GM03348 (cell line): ENCODE measurements around the gene SPEN.

ENCODE experiments used
- DNase-seq: peaks from one replicate; pipeline ENCODE4 v3.0.0; 2012; ENCODE audit warnings: low spot score

Gene SPEN

DNA sequence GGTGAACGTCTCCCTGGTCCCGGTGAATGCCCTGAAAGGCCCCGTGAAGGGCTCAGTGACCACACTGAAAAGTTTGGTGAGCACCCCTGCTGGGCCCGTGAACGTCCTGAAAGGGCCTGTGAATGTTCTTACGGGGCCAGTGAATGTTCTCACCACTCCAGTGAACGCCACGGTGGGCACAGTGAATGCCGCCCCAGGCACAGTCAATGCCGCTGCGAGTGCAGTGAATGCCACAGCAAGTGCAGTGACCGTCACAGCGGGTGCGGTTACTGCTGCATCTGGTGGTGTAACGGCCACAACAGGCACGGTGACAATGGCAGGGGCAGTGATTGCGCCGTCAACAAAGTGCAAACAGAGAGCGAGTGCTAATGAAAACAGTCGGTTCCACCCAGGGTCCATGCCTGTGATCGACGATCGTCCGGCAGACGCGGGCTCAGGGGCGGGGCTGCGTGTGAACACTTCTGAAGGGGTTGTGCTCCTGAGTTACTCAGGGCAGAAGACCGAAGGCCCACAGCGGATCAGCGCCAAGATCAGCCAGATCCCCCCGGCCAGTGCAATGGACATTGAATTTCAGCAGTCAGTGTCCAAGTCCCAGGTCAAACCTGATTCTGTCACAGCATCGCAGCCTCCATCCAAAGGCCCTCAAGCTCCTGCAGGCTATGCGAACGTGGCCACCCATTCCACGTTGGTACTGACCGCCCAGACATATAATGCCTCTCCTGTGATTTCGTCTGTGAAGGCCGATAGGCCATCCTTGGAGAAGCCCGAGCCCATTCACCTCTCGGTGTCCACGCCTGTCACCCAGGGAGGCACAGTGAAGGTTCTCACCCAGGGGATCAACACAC, 86.9 kb downstream of the SPEN start:
- no peak for DNase-seq

GRCh38 chr1:15935056-15935950, 87.8 kb downstream of the SPEN start:
- no peak for DNase-seq

DNA sequence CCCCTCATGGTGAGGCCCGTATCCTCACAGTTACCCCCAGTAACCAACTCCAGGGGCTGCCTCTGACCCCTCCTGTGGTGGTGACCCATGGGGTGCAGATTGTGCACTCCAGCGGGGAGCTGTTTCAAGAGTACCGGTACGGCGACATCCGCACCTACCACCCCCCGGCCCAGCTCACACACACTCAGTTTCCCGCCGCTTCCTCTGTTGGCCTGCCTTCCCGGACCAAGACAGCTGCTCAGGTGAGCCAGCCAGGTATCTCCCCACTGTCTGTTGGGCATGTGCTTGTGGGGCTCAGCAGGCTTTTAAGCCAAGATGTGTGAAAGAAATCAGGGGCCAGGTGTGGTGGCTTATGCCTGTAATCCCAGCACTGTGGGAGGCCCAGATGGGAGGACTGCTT, 88.5 kb downstream of the SPEN start:
- DNase-seq: no peak

DNA sequence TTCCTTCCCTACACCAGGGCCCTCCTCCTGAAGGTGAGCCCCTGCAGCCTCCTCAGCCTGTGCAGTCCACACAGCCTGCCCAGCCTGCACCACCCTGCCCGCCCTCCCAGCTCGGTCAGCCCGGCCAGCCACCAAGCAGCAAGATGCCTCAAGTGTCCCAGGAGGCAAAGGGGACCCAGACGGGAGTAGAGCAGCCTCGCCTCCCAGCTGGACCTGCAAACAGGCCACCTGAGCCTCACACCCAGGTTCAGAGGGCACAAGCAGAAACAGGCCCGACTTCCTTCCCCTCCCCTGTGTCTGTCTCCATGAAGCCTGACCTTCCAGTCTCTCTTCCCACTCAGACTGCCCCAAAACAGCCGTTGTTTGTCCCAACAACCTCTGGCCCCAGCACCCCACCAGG, 89.6 kb downstream of the SPEN start:
- DNase-seq: no peak

- no peak for DNase-seq
These were observed 90.2 kb downstream of the SPEN start for GRCh38 chr1:15937706-15938168.

- DNase-seq: no peak
These were observed 91.2 kb downstream of the SPEN start for GRCh38 chr1:15938628-15939161.

DNA sequence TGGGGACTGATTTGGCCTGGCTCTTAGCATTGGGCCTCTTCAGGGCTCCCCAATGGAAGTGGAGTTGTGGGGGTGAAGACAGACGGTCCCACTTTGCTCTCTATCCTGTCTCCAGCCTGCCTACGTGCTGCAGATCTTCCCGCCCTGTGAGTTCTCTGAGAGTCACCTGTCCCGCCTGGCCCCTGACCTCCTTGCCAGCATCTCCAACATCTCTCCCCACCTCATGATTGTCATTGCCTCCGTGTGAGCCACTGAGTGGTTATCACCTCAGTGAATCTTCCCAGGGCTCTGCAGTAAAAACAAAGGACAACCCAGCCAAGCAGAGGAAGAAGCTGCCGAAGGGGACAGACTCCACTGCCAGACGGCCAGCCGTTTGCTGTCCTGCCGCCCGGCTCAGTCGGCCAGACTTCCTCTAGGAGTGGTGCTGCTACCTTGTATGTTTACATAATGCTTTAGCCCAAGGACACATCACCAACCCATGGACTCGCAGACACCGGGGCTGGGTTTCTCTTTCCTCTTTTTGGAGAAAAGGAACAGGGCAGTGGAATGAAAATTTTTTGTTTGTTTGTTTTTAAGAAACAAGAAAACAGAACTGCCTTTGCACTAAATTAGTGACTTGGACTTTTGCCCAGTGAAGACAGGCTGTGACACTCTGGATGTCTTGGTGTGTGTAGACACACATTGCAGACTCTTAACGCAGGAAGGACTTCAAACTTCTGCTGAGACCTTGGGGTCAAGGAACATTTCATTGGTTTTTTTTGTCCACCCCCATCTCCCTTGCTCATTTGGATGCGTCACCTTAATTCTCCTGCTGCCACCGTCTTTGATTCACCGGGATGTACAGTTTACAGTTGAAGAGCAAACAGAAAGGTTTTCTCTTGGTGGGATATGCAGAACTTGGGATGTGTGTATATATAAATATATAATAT, 91.9 kb downstream of the SPEN start:
- DNase-seq: no peak

- no peak for DNase-seq
These were observed 92.9 kb downstream of the SPEN start for GRCh38 chr1:15940110-15941043.

DNA sequence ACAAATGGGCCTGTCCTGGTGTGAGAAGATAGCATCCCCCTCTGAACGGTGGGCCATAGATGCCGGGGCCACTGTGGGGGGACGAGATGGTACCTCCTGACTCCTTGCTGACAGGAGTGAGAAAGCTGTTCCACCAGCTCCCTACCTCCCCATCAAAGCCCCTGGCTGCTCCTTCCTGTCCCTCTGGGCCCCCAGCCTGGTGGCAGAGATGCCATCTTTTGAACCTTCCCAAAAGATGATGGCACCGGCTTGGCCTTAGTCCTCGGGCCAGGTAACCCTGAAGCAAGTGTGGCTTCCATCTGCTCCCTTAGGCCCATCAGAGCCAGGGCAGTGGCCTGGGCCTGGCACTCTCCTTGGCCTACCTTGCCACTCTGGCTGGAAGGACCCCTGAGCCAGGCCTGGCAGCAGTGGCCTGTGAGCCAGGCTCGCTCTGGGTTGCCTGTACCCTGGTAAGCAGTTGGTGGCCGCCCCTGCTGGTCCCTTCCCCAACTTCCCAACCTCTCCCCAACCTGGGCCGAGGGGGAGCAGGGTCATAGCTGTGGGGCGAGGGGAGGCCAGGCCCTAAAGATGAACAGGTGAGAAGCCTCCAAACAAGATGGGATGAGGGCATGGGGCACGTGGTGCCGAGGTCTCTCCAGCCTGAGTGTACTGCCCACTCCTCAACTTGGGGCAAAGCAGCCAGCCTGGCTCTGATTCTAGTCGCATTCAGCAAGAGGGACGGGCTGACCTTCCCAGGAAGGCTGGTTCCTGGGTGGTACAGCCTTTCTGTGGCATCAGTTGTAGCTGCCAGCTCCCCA, 93.7 kb downstream of the SPEN start:
- no peak for DNase-seq

DNA sequence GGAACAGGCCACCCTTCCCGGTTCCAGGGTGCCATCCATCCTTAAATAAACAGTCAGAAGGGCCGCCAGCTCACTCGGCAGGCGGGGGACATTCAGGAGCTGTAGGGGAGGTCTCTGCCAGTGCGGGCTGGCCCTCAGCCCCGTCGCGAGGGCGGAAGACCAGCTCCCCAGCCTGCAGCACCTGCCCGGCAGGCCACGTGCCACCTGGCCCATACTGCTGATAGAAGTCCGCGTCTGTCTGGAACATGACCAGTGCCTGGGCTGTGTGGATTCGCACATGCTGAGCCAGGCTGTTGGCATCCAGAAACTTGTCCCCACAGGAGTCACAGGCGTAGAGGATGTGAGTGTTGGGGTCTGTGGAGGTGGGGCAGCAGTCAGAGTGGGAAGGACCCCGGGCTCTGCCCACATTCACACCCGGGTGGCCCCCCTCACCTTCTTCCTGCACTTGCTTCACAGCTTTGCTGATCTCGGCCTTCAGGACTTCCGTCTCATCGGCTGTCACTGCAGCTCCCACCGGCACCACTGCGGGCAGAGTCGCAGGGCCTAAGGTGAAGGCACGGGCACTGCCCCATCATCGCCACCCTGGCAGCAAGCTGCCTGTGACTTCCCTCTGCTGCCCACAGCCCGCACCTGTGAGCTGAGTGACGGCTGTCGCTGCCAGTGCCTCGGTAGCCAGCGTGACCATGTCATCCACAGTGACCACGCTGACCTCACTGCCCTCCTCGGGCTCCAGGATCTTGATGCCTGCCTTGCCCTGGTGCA, 94.6 kb downstream of the SPEN start:
- DNase-seq: no peak

- no peak for DNase-seq
These were observed 95.3 kb downstream of the SPEN start for GRCh38 chr1:15942661-15943327.

DNA sequence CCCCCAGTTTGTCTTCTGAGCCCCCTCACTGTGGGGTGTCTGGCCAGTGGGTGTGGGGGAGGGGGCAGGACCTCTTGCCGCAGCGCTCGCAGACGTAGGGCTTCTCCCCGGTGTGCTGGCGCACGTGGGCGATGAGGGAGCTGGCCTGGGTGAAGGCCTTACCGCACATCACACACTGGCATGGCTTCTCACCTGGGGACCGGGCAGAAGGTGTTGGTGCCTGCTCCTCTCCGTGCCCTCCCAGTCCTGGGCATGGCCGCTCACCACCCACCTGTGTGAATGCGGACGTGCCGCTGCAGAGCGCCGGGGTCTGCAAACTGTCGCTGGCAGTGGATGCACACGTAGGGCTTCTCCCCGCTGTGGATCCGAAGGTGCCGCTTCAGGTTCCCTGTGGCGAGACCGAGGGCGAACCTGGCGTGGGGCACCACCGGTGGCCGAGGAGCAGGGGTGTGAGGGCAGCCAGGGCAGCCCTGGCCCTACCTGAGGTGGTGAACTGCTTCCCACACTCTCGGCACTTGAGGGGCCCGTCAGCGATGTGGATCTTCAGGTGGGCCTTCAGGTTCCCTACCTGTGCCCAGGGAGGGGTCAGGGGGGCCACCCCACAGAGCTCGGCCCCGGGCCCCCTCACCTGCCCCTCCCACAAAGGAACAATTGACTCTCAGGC, 96.0 kb downstream of the SPEN start:
- no peak for DNase-seq

GRCh38 chr1:15943992-15944307, 96.4 kb downstream of the SPEN start:
- DNase-seq: no peak

DNA sequence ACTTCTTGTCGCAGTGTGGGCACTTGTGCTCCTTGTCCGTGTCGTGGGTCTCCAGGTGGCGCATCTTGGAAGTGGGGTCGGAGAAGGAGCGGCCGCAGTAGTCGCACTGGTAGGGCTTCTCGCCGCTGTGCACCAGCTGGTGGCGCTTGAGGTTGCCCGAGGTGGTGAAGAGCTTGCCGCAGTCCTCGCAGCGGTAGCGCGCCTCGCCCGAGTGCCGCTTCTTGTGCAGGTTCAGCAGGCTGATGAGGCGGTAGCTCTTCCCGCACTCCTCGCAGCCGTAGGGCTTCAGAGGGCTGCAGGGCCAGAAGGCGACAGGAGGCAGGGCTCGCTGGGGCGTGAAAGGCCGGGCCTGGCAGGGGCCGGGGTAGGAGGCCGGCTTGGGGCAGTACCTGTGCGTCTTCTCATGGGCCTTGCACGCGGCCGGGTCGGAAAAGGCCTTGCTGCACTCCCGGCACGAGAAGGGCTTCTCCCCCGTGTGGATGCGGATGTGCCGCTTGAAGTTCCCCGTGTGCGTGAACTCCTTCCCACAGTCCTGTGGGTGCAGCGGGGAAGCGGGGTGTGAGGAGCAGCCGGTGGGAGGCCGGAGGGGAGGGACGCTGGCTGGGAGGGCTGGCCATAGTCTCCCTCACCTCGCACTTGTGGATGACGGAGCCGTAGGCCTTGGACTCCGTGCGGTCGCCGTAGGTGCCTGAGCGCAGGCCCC, 97.0 kb downstream of the SPEN start:
- no peak for DNase-seq

GRCh38 chr1:15945011-15945831, 97.7 kb downstream of the SPEN start:
- DNase-seq: no peak

GRCh38 chr1:15945832-15946448, 98.4 kb downstream of the SPEN start:
- DNase-seq: no peak
